DOHH2 (cell line): Measurements from ENCODE around the gene SDCCAG8.

ENCODE experiments used
- H3F3A ChIP-seq: fragments of 200-600 bp; sonication (generic), shearing (Covaris generic); 2 replicates; pipeline ENCODE4 v1.6.0; 2016; ENCODE audit warnings: antibody characterized with exemption, mild to moderate bottlenecking; ENCODE audit not compliant: control insufficient read depth, insufficient read depth
- H3K27ac ChIP-seq: fragments of 200-600 bp; sonication (generic); 2 replicates; pipeline ENCODE4 v1.5.1; 2014; ENCODE audit warnings: low read depth, mild to moderate bottlenecking, low read length, moderate library complexity
- H3K27me3 ChIP-seq: fragments of 200-600 bp; sonication (generic); 2 replicates; pipeline ENCODE4 v1.6.1; 2014; ENCODE audit warnings: mild to moderate bottlenecking, low read length, mixed read lengths; ENCODE audit not compliant: control insufficient read depth
- H3K36me3 ChIP-seq: fragments of 200-600 bp; sonication (generic); 2 replicates; pipeline ENCODE4 v1.6.1; 2014; ENCODE audit warnings: mild to moderate bottlenecking, low read length, moderate library complexity, mixed read lengths; ENCODE audit not compliant: control insufficient read depth
- H3K4me1 ChIP-seq: fragments of 200-600 bp; sonication (generic); 2 replicates; pipeline ENCODE4 v1.6.1; 2014; ENCODE audit warnings: mild to moderate bottlenecking, low read length, mixed read lengths; ENCODE audit not compliant: control insufficient read depth
- H3K4me2 ChIP-seq: fragments of 200-600 bp; sonication (generic); 2 replicates; pipeline ENCODE4 v1.6.0; 2014; ENCODE audit warnings: mild to moderate bottlenecking, low read length, moderate library complexity
- H3K4me3 ChIP-seq: fragments of 200-600 bp; sonication (generic); 2 replicates; pipeline ENCODE4 v1.5.1; 2014; ENCODE audit warnings: mild to moderate bottlenecking, low read length, mixed read lengths
- H3K79me2 ChIP-seq: fragments of 200-600 bp; sonication (generic); 2 replicates; pipeline ENCODE4 v1.6.1; 2014; ENCODE audit warnings: mild to moderate bottlenecking, low read length, mixed read lengths; ENCODE audit not compliant: control insufficient read depth
- H3K9me2 ChIP-seq: fragments of 200-600 bp; sonication (generic); replicated peaks from 2 replicates; pipeline ENCODE4 v1.6.1; 2014; ENCODE audit warnings: mild to moderate bottlenecking, low read length, mixed read lengths; ENCODE audit not compliant: control insufficient read depth
- H3K9me3 ChIP-seq: fragments of 200-600 bp; sonication (generic); 2 replicates; pipeline ENCODE4 v1.6.1; 2014; ENCODE audit warnings: antibody characterized with exemption, low read length, mixed read lengths; ENCODE audit not compliant: control insufficient read depth, insufficient read depth
- H4K20me1 ChIP-seq: fragments of 200-600 bp; sonication (generic); 2 replicates; pipeline ENCODE4 v1.6.0; 2014; ENCODE audit warnings: low read depth, mild to moderate bottlenecking, antibody characterized with exemption, low read length, moderate library complexity; ENCODE audit not compliant: control insufficient read depth, insufficient read depth
- EZH2phosphoT487 ChIP-seq: fragments of 200-600 bp; sonication (generic); IDR thresholded peaks from 2 replicates; pipeline ENCODE4 v1.6.1; 2017; ENCODE audit warnings: borderline replicate concordance, mild to moderate bottlenecking, antibody characterized with exemption, low read length, moderate library complexity, mixed read lengths
- TF ChIP-seq, protein P1 (sequence below): fragments of 200-600 bp; sonication (generic); IDR thresholded peaks from one replicate; pipeline ENCODE4 v1.5.1; 2014; ENCODE audit warnings: antibody characterized with exemption, mild to moderate bottlenecking, low read depth, low read length; ENCODE audit not compliant: poor library complexity, severe bottlenecking

Gene SDCCAG8

DNA sequence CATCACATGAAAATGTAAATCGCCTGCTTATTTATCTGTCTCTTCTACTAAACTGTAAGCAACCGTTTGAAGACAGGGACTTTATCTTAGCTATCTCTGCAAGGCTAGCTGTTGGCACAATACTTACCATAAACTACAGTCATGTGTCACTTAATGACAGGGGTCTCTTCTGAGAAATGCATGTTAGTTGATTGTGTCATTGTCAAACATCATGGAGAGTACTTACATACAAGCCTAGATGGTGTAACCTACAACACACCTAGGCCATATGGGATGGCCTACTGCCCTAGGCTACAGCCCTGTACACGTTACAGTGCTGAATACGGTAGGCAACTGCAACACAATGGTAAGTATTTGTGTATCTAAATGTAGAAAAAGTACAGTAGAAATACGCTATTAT is 267.9 kb downstream of the SDCCAG8 start:
- Histone ChIP-seq H3K4me3 (no peak overlapping the region), H3K9me2 (no peaks in the 10 kb centered on the region), H3K79me2 (no peaks in the 10 kb centered on the region), H3K9me3 (no peaks in the 10 kb centered on the region), H3K4me2 (no peak overlapping the region), H4K20me1 (no peaks in the 10 kb centered on the region), H3K4me1 (no peaks in the 10 kb centered on the region), H3K27me3 (0 out of 2 replicates have a peak, but pooled peaks cover 4% of the 10 kb centered on the region), H3K36me3 (no peaks in the 10 kb centered on the region), H3F3A (no peaks in the 10 kb centered on the region), H3K27ac (no peak overlapping the region)
- TF ChIP-seq, protein P1, sequence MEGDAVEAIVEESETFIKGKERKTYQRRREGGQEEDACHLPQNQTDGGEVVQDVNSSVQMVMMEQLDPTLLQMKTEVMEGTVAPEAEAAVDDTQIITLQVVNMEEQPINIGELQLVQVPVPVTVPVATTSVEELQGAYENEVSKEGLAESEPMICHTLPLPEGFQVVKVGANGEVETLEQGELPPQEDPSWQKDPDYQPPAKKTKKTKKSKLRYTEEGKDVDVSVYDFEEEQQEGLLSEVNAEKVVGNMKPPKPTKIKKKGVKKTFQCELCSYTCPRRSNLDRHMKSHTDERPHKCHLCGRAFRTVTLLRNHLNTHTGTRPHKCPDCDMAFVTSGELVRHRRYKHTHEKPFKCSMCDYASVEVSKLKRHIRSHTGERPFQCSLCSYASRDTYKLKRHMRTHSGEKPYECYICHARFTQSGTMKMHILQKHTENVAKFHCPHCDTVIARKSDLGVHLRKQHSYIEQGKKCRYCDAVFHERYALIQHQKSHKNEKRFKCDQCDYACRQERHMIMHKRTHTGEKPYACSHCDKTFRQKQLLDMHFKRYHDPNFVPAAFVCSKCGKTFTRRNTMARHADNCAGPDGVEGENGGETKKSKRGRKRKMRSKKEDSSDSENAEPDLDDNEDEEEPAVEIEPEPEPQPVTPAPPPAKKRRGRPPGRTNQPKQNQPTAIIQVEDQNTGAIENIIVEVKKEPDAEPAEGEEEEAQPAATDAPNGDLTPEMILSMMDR, result no peak
- TF ChIP-seq EZH2phosphoT487, result no peak

DNA sequence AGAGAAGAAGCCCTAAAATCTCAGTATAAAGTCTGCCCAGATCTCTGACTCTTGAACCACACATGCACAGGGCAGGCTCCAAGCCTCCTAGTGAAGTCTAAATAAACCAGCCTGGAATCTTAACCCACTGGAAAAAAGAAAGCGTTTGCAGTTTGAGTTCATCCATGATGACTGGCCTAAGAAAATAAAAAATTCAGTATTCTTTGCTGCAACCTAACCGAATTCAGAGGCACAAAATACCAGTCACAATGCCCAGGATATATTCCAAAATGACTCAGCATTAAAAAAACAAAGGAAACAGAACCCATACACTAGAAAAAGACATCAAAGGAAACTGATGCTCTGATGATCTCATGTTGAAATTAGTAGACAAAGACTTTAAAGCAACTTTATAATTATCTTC is 269.2 kb downstream of the SDCCAG8 start:
- Histone ChIP-seq H3K79me2 (no peaks in the 10 kb centered on the region), H3K27me3 (0 out of 2 replicates have a peak, but pooled peaks cover 4% of the 10 kb centered on the region), H3K4me3 (no peak overlapping the region), H3K9me2 (no peaks in the 10 kb centered on the region), H3K4me2 (no peak overlapping the region), H4K20me1 (no peaks in the 10 kb centered on the region), H3K4me1 (no peaks in the 10 kb centered on the region), H3K36me3 (no peaks in the 10 kb centered on the region), H3K9me3 (no peaks in the 10 kb centered on the region), H3F3A (no peaks in the 10 kb centered on the region), H3K27ac (no peak overlapping the region)
- no peak for TF ChIP-seq EZH2phosphoT487
- TF ChIP-seq, protein P1, result no peak

- Histone ChIP-seq H3F3A (no peaks in the 10 kb centered on the region), H3K4me2 (no peak overlapping the region), H3K79me2 (no peaks in the 10 kb centered on the region), H3K4me1 (no peaks in the 10 kb centered on the region), H3K9me2 (no peaks in the 10 kb centered on the region), H3K4me3 (no peak overlapping the region), H3K27ac (no peak overlapping the region), H4K20me1 (no peaks in the 10 kb centered on the region), H3K9me3 (no peaks in the 10 kb centered on the region), H3K27me3 (no peaks in the 10 kb centered on the region), H3K36me3 (no peaks in the 10 kb centered on the region)
- TF ChIP-seq, protein P1, result no peak
- no peak for TF ChIP-seq EZH2phosphoT487
Observed at GRCh38 chr1:243526180-243526579, 270.3 kb downstream of the SDCCAG8 start.
